Mesendoderm (in vitro differentiated cells): ENCODE measurements around the gene SWAP70.

Experiments
- DNase-seq: peaks from one replicate; pipeline ENCODE4 v3.0.0; 2013
- H2AK5ac ChIP-seq: 2 replicates; pipeline ENCODE4 v1.6.1; 2013; ENCODE audit warnings: low read length, inconsistent platforms
- H2BK120ac ChIP-seq: 2 replicates; pipeline ENCODE4 v1.6.1; 2013; ENCODE audit warnings: low read depth, mild to moderate bottlenecking, low read length, moderate library complexity, mixed read lengths
- H2BK15ac ChIP-seq: replicated peaks from 2 replicates; pipeline ENCODE4 v1.6.1; 2013; ENCODE audit warnings: low read depth, mild to moderate bottlenecking, moderate library complexity
- H2BK5ac ChIP-seq: 2 replicates; pipeline ENCODE4 v1.6.1; 2013; ENCODE audit warnings: low read length, inconsistent platforms
- H3K18ac ChIP-seq: 2 replicates; pipeline ENCODE4 v1.6.1; 2013; ENCODE audit warnings: mild to moderate bottlenecking, low read length, mixed read lengths
- H3K23ac ChIP-seq: one replicate; pipeline ENCODE4 v1.6.1; 2013; ENCODE audit warnings: low read length
- H3K27ac ChIP-seq: 2 replicates; pipeline ENCODE4 v1.5.1; 2013; ENCODE audit warnings: low read depth, mild to moderate bottlenecking, inconsistent platforms, low read length, moderate library complexity
- H3K27me3 ChIP-seq: 2 replicates; pipeline ENCODE4 v1.6.1; 2013; ENCODE audit warnings: low read length, control low read depth, mild to moderate bottlenecking, inconsistent platforms; ENCODE audit not compliant: insufficient read depth, poor library complexity
- H3K36me3 ChIP-seq: 2 replicates; pipeline ENCODE4 v1.6.1; 2013; ENCODE audit warnings: low read length, inconsistent platforms; ENCODE audit not compliant: control insufficient read depth, insufficient read depth
- H3K4ac ChIP-seq: one replicate; pipeline ENCODE4 v1.6.1; 2013; ENCODE audit warnings: low read depth, mild to moderate bottlenecking, low read length, moderate library complexity
- H3K4me1 ChIP-seq: 2 replicates; pipeline ENCODE4 v1.6.1; 2013; ENCODE audit warnings: low read depth, low read length, inconsistent platforms; ENCODE audit not compliant: control insufficient read depth
- H3K4me2 ChIP-seq: 2 replicates; pipeline ENCODE4 v1.6.1; 2013; ENCODE audit warnings: low read length
- H3K4me3 ChIP-seq: 2 replicates; pipeline ENCODE4 v1.5.1; 2013; ENCODE audit warnings: mild to moderate bottlenecking, low read length
- H3K56ac ChIP-seq: one replicate; pipeline ENCODE4 v1.6.1; 2013; ENCODE audit warnings: low read length
- H3K79me1 ChIP-seq: 2 replicates; pipeline ENCODE4 v1.6.1; 2013; ENCODE audit warnings: low read length, inconsistent platforms
- H3K79me2 ChIP-seq: 2 replicates; pipeline ENCODE4 v1.6.1; 2013; ENCODE audit warnings: mild to moderate bottlenecking, low read length; ENCODE audit not compliant: control insufficient read depth, insufficient read depth
- H3K9ac ChIP-seq: 2 replicates; pipeline ENCODE4 v1.6.1; 2013; ENCODE audit warnings: low read length, inconsistent platforms
- H4K5ac ChIP-seq: one replicate; pipeline ENCODE4 v1.6.1; 2013; ENCODE audit warnings: low read length
- H4K8ac ChIP-seq: one replicate; pipeline ENCODE4 v1.6.1; 2013; ENCODE audit warnings: low read depth, mild to moderate bottlenecking, control low read depth, low read length, moderate library complexity
- WGBS: extraction: QIAGEN DNeasy Blood & Tissue Kit; methylation state at CpG from one replicate; pipeline ENCODE4 v1.1.7; 2013; ENCODE audit warnings: low lambda C conversion rate, missing lambda C conversion rate; ENCODE audit not compliant: insufficient coverage; ENCODE audit errors: extremely low coverage; 5-methylcytosine and 5-hydroxymethylcytosine counted together

Gene SWAP70

GRCh38 chr11:9664276-9665171 is 647 bp downstream of the SWAP70 start:
- Histone ChIP-seq H2BK15ac (no peak overlapping the region), H2BK5ac (no peak overlapping the region), H2BK120ac (no peak overlapping the region), H3K23ac (peak overlapping the region; percentile 97), H3K79me1 (peaks cover 1% of the 10 kb centered on the region), H3K36me3 (no peaks in the 10 kb centered on the region), H2AK5ac (no peak overlapping the region), H4K5ac (no peak overlapping the region), H3K27me3 (no peaks in the 10 kb centered on the region), H3K18ac (peak overlapping the region; percentile 91), H3K56ac (peak overlapping the region; percentile 97), H3K79me2 (peaks cover 21% of the 10 kb centered on the region), H3K4me1 (no peaks in the 10 kb centered on the region), H3K27ac (peak overlapping the region; percentile 41), H3K4ac (peak overlapping the region; percentile 96), H3K4me3 (peak overlapping the region; percentile 98), H3K9ac (peak overlapping the region; percentile 95), H3K4me2 (peak overlapping the region; percentile 30), H4K8ac (no peak overlapping the region)
- no CpG with 5 or more reads among the region's 43 CpGs for WGBS
- DNase-seq: peak; percentile 80

- no peak overlapping the region for H2BK5ac ChIP-seq
- no peak overlapping the region for H2BK15ac ChIP-seq
- no peak overlapping the region for H3K4me3 ChIP-seq
- no CpG with 5 or more reads among the region's 2 CpGs for WGBS
- no peak overlapping the region for H2AK5ac ChIP-seq
- H4K8ac ChIP-seq: no peak overlapping the region
- no peak overlapping the region for H3K4me2 ChIP-seq
- H3K18ac ChIP-seq: no peak overlapping the region
- no peak overlapping the region for H3K27ac ChIP-seq
- no peaks in the 10 kb centered on the region for H3K4me1 ChIP-seq
- H2BK120ac ChIP-seq: no peak overlapping the region
- H4K5ac ChIP-seq: no peak overlapping the region
- H3K79me1 ChIP-seq: peaks cover 3% of the 10 kb centered on the region
- no peak for DNase-seq
- H3K56ac ChIP-seq: no peak overlapping the region
- no peak overlapping the region for H3K9ac ChIP-seq
- H3K79me2 ChIP-seq: peaks cover 21% of the 10 kb centered on the region
- H3K27me3 ChIP-seq: no peaks in the 10 kb centered on the region
- H3K36me3 ChIP-seq: no peaks in the 10 kb centered on the region
- no peak overlapping the region for H3K4ac ChIP-seq
- no peak overlapping the region for H3K23ac ChIP-seq
Observed at GRCh38 chr11:9665749-9666148, 1.9 kb downstream of the SWAP70 start.

GRCh38 chr11:9669954-9670353 is 6.1 kb downstream of the SWAP70 start:
- Histone ChIP-seq H3K4me2 (no peak overlapping the region), H3K23ac (no peak overlapping the region), H4K8ac (no peak overlapping the region), H3K79me2 (peaks cover 20% of the 10 kb centered on the region), H3K4me3 (no peak overlapping the region), H3K4ac (no peak overlapping the region), H2BK120ac (no peak overlapping the region), H3K79me1 (peaks cover 7% of the 10 kb centered on the region), H3K9ac (no peak overlapping the region), H3K27ac (no peak overlapping the region), H3K18ac (no peak overlapping the region), H2BK5ac (no peak overlapping the region), H3K56ac (no peak overlapping the region), H3K27me3 (no peaks in the 10 kb centered on the region), H4K5ac (no peak overlapping the region), H3K36me3 (no peaks in the 10 kb centered on the region), H3K4me1 (no peaks in the 10 kb centered on the region), H2AK5ac (no peak overlapping the region), H2BK15ac (no peak overlapping the region)
- WGBS: no CpG with 5 or more reads among the region's 6 CpGs
- peak; percentile 32 for DNase-seq

- Histone ChIP-seq H3K27me3 (no peaks in the 10 kb centered on the region), H2BK5ac (no peak overlapping the region), H3K18ac (no peak overlapping the region), H2AK5ac (no peak overlapping the region), H3K4me1 (no peaks in the 10 kb centered on the region), H3K4me3 (no peak overlapping the region), H3K23ac (no peak overlapping the region), H3K56ac (no peak overlapping the region), H4K8ac (no peak overlapping the region), H3K4ac (no peak overlapping the region), H2BK15ac (no peak overlapping the region), H2BK120ac (no peak overlapping the region), H3K4me2 (no peak overlapping the region), H3K79me2 (peaks cover 13% of the 10 kb centered on the region), H4K5ac (no peak overlapping the region), H3K9ac (no peak overlapping the region), H3K36me3 (no peaks in the 10 kb centered on the region), H3K27ac (no peak overlapping the region), H3K79me1 (peaks cover 6% of the 10 kb centered on the region)
- no peak for DNase-seq
- no CpG with 5 or more reads among the region's 3 CpGs for WGBS
Observed at GRCh38 chr11:9672288-9672916, 8.5 kb downstream of the SWAP70 start.

GRCh38 chr11:9672918-9673317 is 9.0 kb downstream of the SWAP70 start:
- no peak overlapping the region for H3K27ac ChIP-seq
- H3K18ac ChIP-seq: no peak overlapping the region
- no peak overlapping the region for H3K23ac ChIP-seq
- no peaks in the 10 kb centered on the region for H3K4me1 ChIP-seq
- H4K8ac ChIP-seq: no peak overlapping the region
- H2BK15ac ChIP-seq: no peak overlapping the region
- no peak overlapping the region for H3K4ac ChIP-seq
- H3K79me2 ChIP-seq: peaks cover 12% of the 10 kb centered on the region
- no peaks in the 10 kb centered on the region for H3K36me3 ChIP-seq
- WGBS: no CpG with 5 or more reads among the region's 4 CpGs
- no peak overlapping the region for H2BK120ac ChIP-seq
- H3K56ac ChIP-seq: no peak overlapping the region
- no peak overlapping the region for H3K4me3 ChIP-seq
- no peaks in the 10 kb centered on the region for H3K27me3 ChIP-seq
- H4K5ac ChIP-seq: no peak overlapping the region
- H3K79me1 ChIP-seq: peaks cover 6% of the 10 kb centered on the region
- no peak overlapping the region for H3K4me2 ChIP-seq
- no peak for DNase-seq
- H2BK5ac ChIP-seq: no peak overlapping the region
- H3K9ac ChIP-seq: no peak overlapping the region
- H2AK5ac ChIP-seq: no peak overlapping the region
